Activated CD4-positive, CD25-positive, alpha-beta regulatory T cell (primary cell): ENCODE measurements around the gene CHAD.
"Not testable (repeated sequence)": the region's sequence is repeated elsewhere in the genome, so short reads cannot be mapped to it uniquely, and the experiment has no call there.

Experiments used
- DNase-seq, 4 experiments: peaks; one replicate each; lab custom pipeline; 2025; lab: John Stamatoyannopoulos, UW

Gene CHAD

GRCh38 chr17:50428126-50428525, 40.6 kb downstream of the CHAD start:
- DNase-seq: not testable (repeated sequence)

- DNase-seq: no peak
These were observed 41.6 kb downstream of the CHAD start for GRCh38 chr17:50426814-50427787.

- DNase-seq: no peak
These were observed 42.3 kb downstream of the CHAD start for GRCh38 chr17:50426472-50426782.

GRCh38 chr17:50425682-50426471, 42.8 kb downstream of the CHAD start, which contains the start of gene ACSF2:
Gene ACSF2, plus strand, starts transcription at chr17:50426218. Its CDS starts 44 bp downstream, at chr17:50426262.
- DNase-seq: peak; percentile 43 to 61 (median 48)

GRCh38 chr17:50424996-50425681, 43.5 kb downstream of the CHAD start:
- DNase-seq: no peak

GRCh38 chr17:50424246-50424995, 44.3 kb downstream of the CHAD start:
- DNase-seq: no peak

- no peak for DNase-seq
These were observed 45.0 kb downstream of the CHAD start for GRCh38 chr17:50423553-50424159.

GRCh38 chr17:50422738-50423137, 45.9 kb downstream of the CHAD start:
- no peak for DNase-seq

GRCh38 chr17:50421308-50422051, 47.2 kb downstream of the CHAD start:
- no peak for DNase-seq

GRCh38 chr17:50420419-50421112, 48.1 kb downstream of the CHAD start:
- no peak for DNase-seq

GRCh38 chr17:50419577-50419976, 49.1 kb downstream of the CHAD start:
- not testable (repeated sequence) for DNase-seq

GRCh38 chr17:50414808-50415207, 53.9 kb downstream of the CHAD start:
- no peak for DNase-seq
